ENCODE results near the gene CTSK.
A peak's percentile ranks its signal among the peaks of the same experiment; 100 is the strongest.
"Not testable (repeated sequence)": the region's sequence is repeated elsewhere in the genome, so short reads cannot be mapped to it uniquely, and the experiment has no call there.

CTSK gene

DNA sequence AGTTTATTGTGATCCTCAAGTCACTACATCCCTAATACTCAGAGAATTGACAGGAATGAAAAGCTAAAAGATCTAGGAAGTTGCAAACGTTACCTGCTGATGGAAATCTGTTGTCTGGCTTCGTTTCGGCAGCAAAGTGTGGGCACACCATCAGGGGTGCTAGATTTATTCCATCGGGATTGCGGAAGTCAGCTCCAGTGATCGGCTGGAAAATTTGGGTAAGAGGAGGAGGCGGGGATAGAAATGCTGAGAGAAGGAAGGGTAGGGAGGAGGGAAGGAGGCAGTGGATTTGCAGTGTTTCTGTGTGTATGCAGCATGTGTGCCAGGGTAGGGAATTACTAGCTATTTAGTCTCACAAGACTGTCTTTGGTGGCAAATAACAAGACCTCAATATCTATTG lies at the start of gene CTSK:
Gene CTSK (minus strand): TSS at position 140 of the 400 bp plus-strand sequence. CDS start 1,455 bp downstream, outside the sequence.
- DNase-seq = no peak

DNA sequence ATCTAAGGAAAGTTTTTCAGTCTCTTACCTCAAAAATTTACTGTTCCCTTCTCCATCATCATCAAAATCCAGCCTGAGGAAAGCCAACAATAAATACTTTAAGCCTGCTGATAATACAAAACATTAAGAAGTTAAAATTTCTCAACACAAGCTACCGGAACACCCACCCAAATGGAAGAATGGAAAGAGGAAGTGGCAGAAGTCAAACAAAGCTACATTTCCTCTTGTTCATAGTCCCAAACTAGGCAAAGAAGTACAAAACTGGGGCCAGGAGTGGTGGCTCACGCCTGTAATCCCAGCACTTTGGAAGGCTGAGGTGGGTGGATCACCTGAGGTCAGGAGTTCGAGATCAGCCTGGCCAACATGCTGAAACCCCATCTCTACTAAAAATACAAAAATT lies 44.7 kb upstream of the CTSK start:
- DNase-seq = not testable (repeated sequence)

DNA sequence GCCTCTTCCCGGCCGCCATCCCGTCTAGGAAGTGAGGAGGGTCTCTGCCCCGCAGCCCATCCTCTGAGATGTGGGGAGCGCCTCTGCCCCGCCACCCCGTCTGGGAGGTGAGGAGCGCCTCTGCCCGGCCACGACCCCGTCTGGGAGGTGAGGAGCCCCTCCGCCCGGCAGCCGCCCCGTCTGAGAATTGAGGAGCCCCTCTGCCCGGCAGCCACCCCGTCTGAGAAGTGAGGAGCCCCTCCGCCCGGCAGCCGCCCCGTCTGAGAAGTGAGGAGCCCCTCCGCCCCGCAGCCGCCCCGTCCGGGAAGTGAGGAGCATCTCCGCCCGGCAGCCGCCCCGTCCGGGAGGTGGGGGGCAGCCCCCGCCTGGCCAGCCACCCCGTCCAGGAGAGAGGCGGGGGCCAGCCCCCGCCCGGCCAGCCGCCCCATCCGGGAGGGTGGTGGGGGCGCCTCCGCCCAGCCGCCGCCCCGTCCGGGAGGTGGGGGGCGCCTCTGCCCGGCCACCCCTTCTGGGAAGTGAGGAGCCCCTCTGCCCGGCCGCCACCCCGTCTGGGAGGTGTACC lies 42.8 kb upstream of the CTSK start:
- DNase-seq = not testable (repeated sequence)

DNA sequence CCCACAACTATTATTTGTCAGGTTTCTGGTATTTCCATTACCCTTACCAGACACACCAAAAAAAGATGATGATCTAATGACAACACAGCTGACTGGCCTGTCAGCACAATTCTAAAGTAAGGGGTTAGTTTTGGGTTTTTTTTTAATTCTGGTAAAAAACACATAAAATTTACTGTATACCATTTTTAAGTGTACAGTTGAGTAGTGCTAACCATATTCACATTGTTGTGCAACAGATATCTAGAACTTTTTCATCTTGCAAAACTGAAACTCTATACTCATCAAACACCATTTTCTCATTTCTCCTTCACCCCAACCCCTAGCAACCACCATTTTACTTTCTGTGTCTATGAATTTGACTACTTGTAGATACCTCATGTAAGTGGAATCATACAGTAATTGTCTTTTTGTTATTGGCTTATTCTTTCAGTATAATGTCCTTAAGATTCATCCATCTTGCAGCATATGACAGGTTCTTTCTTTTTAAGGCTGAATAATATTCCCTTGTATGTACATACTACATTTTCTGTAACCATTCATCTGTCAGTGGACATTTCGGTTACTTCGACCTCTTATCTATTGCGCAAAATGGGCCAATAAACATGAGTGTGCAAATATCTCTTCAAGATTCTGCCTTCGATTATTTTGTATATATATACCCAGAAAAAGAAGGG lies 38.5 kb upstream of the CTSK start:
- no peak for DNase-seq

DNA sequence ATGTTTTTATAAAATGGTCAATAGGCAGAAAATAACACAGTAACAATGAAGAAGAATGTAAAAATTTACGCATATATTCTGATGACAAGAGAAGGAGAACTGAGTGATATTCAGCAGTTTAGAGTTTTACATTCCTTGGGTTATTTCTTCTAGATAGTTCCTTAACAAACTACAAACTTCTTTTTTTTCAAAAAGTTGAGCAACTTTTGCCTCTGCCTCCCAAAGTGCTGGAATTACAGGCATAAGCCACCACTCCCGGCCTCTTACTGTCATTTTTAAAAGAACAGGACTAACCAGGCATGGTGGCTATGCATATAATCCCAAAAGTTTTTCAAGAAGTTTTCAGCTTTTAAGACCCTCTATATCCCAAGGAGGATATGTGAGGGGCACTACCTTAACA lies 35.4 kb upstream of the CTSK start:
- DNase-seq = no peak

DNA sequence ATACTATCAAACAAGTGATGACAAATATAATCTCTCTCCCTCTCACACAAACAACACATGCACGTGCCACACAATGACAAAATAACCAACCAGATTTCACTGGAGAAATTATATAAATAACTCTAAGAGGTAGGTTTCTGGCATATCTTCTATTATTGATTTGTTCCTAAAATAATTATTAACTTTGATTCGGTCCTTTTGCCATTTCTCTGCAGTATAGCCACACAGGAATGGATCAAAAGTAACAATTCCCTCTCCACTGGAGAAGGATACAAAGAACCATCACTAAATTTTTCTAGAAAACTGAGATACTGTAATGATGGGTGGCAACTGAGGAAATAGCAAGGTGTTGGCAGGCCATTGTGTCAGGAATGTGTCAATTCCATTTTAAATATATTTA lies 34.9 kb upstream of the CTSK start:
- DNase-seq = no peak

DNA sequence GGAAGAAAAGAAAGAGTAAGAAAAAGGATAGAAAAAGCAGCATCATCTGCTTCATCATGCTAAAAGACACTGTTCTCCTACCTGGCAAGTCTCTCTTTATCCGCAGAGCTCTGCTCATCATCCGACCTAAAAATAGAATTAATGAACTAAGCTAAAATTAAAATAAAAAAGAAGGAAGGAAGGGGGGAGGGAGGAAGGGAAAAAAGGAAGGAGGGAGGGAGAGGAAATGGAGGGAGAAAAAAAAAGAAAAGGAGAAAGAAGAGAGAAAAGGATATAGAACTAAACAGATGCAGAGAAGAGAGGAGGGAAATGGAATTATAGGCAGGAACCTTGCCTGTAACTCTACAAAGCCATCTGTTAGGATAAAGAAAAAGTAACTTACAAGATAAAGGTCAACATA lies 34.3 kb upstream of the CTSK start:
- no peak for DNase-seq

DNA sequence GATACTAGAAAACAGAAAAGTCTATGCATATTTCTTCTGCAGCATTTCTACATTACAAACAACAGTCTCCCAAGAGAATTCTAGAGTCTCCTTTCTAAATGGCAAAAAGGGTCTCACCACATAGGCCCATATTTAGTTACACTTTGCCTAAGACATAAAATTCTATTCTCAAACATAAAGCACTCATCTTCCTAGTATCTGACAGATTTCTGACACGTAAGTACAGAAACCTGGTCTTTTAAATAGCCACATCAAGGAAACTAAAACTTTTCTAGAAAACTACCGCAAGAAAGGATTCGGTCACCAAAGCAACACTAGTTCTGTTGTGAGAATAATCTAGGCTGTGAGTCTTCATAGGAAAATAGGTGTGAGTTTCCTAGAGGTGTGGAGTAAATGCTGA lies 33.6 kb upstream of the CTSK start:
- DNase-seq = no peak

DNA sequence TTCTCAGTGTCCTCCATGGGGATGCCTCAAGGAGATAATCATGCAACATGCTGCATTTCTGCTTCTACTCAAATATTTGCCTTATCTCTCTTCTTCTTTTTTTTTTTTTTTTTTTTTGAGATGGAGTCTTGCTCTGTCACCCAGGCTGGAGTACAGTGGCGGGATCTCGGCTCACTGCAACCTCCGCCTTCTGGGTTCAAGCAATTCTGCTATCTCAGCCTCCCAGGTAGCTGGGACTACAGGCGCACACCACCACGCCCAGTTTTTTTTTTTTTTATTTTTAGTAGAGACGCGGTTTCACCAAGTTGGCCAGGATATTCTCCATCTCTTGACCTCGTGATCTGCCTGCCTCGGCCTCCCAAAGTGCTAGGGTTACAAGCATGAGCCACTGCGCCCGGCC lies 32.8 kb upstream of the CTSK start:
- not testable (repeated sequence) for DNase-seq

DNA sequence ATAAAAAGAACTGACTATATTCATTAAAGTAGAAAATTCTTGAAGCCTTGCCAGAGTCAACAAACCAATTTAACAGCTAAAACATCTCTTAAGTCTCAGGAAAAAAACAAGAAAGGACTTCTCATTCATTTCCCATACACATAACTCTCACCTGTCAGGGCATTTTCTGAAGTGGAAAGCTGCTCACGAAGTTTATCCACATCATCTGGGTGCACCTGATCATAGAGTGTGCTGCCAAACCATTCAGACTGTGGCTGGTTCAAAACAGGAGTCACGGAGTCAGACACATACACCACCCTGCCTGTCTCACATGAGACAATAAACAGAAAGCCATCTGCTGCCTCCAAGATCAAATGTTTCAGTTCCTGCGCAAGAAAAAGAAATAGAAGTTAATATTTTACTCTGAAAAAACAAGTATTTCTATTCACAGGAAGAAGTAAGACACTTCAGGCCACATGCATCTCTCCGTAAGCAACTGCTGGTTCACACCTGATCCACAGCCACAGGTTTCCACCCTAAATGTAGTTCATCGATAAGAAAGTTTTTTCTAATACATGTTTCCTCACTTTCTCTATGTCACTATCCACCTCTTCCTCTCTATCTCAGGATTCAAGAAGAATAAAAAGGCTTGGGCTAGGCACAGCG lies 28.2 kb upstream of the CTSK start:
- DNase-seq = no peak

DNA sequence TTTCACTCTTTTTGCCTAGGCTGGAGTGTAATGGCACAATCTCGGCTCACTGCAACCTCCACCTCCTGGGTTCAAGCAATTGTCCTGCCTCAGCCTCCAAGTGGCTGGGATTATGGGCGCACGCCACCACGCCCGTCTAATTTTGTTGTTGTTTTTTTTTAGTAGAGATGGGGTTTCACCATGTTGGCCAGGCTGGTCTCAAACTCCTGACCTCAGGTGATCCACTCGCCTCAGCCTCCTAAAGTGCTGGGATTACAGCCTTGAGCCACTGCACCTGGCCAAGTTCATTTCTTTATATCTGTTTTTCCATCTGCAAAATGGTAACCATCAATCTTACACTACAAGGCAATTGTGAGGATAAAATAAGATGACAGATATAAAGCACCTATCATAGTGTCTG lies 25.9 kb upstream of the CTSK start:
- DNase-seq = not testable (repeated sequence)

DNA sequence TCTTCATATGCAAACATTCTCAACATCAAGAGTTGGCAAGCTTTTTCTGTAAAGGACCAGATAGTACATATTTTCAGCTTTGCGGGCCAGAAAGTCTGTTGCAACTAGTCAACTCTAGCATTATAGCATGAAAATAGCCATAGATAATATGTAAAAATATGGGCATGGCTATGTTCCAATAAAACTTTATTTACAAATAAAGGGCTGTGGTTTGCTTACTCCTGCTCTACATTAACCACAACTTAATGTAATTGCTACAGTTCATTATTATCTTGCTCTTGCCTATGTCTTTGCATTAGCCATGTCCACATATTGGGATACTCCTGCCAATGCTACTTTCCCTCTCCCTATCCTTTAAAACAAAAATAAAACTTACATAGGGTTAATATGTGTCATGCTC lies 24.5 kb upstream of the CTSK start:
- no peak for DNase-seq

DNA sequence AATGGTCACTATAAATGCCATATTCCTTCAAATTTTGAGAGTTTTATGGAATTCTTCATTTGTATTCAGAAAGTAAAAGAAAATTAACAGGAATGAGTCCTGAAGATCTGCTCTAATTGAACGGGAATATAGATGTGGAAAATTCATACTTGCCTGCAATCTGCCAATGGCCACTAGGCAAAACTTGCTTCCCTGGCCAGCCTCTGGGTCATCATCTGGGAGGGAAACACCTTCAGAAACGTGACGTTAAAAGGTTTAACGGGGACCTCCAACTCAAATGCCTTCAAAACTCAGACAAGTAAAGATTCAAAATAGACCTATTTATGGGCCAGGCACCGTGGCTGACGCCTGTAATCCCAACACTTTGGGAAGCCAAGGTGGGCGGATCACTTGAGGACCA lies 21.7 kb upstream of the CTSK start:
- no peak for DNase-seq

DNA sequence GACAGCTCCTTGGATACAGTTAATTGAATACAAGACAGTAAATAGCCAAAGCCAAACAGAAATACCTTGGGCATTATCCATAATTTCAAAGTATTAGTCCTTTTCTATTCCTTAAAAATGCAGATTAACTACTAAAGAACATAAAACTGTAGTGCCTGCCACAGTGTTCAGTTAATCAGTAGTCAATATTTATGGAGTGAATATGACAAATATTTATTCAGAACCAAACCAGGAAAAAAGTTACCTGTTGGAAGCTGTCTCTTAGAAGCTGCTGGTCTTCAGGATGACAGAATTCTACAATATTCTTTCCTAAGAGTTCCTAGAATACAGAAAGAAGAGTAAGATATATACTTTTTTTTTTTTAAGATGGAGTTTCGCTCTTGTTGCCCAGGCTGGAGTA lies 18.2 kb upstream of the CTSK start:
- no peak for DNase-seq

DNA sequence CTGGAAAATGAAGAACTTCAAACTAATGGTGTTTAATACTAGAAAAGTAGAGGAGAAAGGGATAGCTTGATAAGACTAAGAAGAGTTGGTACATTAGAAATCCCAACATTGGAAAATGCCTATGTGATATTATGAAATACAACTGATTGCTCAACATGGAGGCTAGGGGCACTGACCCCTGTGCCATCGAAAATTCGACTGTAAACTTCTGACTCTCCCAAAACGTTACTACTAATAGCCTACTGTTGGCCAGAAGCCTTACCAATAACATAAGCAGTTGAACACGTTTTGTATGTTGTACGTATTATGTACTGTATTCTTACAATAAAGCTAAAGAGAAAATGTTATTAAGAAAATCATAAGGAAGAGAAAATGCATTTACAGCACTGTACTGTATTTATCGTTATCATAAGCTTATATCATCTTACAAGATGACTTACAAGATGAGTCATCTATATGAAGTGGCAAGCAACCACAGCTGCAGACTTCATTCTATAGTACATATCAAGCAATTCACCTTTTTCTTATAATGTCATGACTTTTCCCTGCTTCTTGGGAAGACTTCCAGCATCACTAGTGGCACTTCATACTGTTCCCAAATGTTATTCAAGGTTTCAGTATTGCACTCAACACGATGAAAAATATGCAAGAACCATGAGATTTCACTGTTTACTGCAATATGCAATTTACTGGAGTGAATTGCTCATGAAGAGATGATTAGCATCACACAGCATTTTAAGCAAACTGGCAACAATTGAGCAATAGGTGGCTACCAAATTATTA lies 12.9 kb upstream of the CTSK start:
- DNase-seq = no peak

DNA sequence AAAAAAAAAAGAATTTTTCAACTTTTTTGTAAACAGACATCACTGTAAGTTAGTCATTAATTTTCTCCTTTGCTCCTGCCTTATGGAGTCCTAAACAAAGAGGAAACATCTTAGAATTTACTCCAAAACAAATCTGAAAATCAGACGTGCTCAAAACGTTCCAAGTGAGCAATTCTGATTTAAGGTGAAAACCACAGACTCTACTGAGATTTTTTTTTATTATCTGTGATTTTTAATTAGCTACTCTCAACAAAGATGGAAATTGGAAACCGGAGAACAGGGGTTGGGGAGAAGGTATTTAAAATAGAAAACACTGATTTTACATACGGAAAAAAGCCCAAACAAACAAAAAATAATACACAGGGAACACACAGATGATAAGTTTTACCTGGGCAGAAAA lies 7.8 kb upstream of the CTSK start:
- DNase-seq = no peak

DNA sequence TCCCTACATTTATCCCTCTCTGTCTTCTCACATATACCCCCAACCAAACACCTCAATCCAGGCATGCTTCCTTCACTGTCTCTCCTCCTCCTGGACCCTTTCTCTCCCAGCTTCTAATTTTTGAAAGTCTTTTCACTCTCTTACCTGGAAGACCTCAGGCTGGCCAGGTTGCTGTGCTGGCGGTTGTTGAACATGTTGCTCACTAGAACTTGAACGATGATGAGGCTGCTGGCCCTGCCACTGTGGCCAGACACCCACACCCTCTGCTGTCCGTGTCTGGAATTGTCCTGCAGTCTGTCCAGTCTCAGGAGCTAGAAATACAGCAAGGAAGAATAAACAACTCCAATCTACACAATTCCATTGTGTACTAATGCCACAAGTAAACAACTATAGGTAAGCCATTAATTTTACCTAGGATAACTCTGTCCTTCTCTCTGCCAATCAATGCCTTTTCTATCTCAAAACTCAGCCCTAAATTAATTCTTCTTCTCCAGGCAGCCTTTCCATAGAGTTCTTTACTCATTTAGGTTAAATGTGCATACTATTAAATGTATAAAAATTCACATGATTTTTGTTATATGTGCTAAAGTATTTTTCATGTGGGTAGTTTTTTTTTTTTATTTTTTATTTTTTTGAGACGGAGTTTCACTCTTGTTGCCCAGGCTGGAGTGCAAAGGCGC lies 5.1 kb upstream of the CTSK start:
- DNase-seq = peak; percentile 28 to 62

DNA sequence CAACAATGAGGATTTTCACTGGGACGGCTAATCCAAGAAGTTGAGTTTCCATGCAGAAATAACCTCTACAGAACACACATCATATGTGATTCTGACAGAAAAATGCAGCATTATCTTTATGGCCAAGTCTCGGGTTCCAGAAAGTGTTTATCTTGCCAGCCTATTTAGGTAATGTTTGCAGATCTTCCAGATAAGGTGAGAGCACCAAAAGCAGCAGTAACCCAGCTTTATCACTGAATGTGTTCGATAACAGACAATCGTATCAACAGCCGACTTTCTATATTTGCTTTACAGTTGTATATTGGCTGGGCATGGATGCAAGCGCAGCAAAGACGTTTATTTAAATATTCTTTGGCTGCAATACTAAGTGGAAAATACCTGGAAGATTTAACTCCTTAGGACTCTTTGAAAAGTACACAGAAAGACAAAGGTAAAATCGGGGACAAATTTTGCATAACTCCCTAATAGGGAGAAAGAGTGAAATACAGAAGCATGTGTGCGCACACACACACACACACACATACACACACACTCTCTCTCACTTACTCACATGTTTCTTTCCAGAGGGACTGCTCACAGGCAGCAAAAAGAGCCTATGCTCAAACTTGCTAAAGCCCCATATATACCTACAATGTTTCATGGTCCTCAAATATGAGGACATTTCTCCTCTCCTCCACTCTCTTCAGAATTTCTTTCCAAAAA lies 3.0 kb upstream of the CTSK start:
- no peak for DNase-seq

DNA sequence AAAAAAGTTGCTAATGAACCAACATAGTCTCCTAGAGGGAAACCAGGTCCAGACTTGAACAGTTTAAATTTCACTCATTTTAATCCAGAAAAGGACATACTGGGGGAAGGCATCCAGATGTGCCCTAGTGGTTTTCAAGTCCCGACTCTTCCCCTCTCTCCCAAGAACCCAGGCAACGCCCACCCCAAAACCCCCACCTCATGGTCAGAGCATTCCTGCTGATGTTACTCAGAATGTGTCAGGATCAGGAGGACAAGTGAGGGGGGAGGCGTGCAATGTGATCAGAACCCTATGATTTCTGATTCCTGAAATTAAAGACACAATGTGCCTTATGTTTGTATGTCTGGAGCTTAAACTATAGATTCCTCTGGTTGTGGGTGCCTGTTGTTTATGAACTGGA lies 1.6 kb upstream of the CTSK start:
- no peak for DNase-seq

DNA sequence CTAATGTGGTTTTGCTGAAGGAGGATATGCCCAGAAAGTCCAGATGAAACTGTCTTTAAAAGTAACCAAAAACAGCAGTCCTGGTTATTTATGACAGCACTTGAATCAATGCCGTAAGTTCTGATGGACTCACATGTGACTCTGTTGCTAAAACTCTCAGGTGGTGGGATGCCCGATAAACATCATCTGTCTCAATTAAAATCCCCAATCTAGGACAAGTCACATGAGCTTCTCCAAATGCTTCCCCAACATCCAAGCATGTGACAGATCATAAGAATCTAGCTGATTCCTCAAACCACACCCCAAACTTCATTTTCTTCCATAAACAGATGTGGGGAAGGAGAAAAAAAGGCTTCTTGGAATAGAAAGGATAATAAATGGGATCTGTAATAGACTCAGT lies 786 bp upstream of the CTSK start:
- no peak for DNase-seq

DNA sequence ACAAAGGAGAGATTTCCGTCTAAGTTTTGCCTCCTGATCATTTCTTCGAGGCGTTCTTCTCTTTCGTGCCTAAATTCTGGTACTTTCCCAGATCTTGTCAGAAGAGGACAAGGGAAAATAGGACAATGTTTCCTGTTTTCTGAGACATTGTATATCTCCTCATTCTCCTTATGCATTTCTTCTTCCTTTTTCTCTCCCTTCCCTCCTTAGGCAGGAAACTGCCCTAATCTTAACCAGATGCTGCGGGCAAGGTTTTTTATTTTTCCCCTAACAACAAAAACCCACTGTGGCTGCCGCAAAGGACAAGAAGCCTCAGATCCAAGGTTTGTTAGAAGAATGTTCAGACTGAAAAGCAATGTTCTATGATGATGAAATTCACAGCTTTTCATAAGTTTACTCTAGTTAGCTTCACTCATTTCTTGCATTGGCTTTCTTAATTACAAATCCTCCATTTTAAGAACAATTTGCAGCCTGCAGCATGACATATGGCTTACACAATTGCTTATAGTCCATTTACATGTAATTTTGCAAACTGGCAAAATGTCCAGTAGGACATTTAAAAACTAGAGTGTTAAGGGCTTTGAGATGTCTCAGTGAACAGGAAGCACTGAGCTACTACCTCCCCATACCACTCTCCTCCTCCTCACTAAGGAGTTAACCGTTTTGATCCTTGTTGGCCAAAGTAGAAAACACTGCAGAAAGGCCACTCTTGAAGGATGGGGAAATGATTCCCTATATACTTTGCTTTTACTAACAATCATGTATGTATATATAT lies 624 bp downstream of the CTSK start:
- no peak for DNase-seq

DNA sequence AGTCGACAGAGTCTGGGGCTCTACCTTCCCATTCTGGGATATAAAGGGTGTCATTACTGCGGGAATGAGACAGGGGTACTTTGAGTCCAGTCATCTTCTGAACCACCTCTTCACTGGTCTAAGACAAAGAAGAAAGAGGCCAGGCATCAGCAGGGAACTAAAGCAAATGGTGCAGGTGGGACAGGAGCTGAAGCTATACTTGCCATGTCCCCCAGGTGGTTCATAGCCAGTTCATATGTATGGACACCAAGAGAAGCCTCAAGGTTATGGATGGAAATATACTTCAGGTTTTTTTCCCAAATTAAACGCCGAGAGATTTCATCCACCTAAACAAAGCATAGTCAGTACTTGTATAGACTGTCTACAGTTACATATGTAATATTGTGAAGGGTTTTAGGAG lies 2.2 kb downstream of the CTSK start:
- DNase-seq = no peak
